Measurements from ENCODE around the gene FOSB.

Gene FOSB

DNA sequence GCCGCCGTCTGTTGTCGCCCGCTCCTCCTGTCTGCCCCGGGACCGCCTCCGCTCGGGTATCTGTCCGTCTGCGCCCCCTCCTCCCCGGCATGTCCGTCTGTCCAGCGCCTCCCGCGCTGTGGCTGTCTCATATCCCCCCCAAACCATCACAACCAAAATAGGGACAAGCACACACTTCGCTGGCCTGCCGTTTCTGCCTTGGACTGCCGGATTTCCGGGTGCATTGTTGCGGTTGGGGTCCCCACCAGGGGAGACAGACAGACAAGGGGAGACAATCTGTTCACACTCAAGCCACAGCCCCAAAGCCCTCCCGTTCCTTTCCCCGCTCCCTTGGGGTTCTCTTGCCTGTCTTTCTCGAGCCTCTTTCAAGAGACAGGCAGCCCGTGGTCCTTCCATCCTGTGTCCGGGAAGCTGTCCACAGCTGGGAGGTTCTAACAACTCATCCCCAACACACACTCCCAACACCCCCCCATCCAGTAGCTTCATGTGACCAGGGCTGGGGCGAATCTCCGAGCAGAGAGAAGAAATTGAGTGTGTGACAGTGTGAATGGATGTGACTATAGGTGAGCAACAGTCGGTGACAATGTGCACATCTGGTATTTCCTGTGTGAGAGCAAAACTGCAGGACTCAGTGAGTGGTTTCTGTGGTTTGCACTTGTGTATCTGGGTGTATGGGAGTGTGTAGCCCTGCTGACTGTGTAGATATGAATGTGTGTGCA is 16.5 kb upstream of the FOSB start:
- H3K9me3 ChIP-seq (ENCODE audit: control insufficient read depth, insufficient read depth, low read length): no peaks in the 10 kb centered on the region
- H3K27me3 ChIP-seq (ENCODE audit: control insufficient read depth, insufficient read depth, low read length): peaks cover 2% of the 10 kb centered on the region; the same call in 1 of the 2 replicates
- no peak overlapping the region for H3K27ac ChIP-seq (ENCODE audit: low read length)
- DNase-seq (ENCODE audit: low read depth, low spot score): no peak
- no CpG with 5 or more reads among the region's 28 CpGs for WGBS (ENCODE audit: insufficient coverage, insufficient read length)
- H3K4me1 ChIP-seq (ENCODE audit: control insufficient read depth, insufficient read depth, low read length): peaks cover 7% of the 10 kb centered on the region; the same call in 1 of the 2 replicates
- H3K36me3 ChIP-seq (ENCODE audit: control insufficient read depth, insufficient read depth, low read length): no peaks in the 10 kb centered on the region
- H3K4me3 ChIP-seq (ENCODE audit: low read length): peak overlapping the region; percentile 37; the same call in 1 of the 2 replicates

GRCh38 chr19:45451850-45452387 is 15.9 kb upstream of the FOSB start:
- peaks cover 7% of the 10 kb centered on the region; the same call in 1 of the 2 replicates for H3K4me1 ChIP-seq (ENCODE audit: control insufficient read depth, insufficient read depth, low read length)
- DNase-seq (ENCODE audit: low read depth, low spot score): no peak
- no peak overlapping the region for H3K4me3 ChIP-seq (ENCODE audit: low read length)
- no peak overlapping the region for H3K27ac ChIP-seq (ENCODE audit: low read length)
- H3K9me3 ChIP-seq (ENCODE audit: control insufficient read depth, insufficient read depth, low read length): no peaks in the 10 kb centered on the region
- H3K36me3 ChIP-seq (ENCODE audit: control insufficient read depth, insufficient read depth, low read length): no peaks in the 10 kb centered on the region
- H3K27me3 ChIP-seq (ENCODE audit: control insufficient read depth, insufficient read depth, low read length): peaks cover 2% of the 10 kb centered on the region; the same call in 1 of the 2 replicates
- no CpG with 5 or more reads among the region's 12 CpGs for WGBS (ENCODE audit: insufficient coverage, insufficient read length)

GRCh38 chr19:45455707-45456499 is 11.9 kb upstream of the FOSB start:
- Histone ChIP-seq H3K36me3 (ENCODE audit: control insufficient read depth, insufficient read depth, low read length) (no peaks in the 10 kb centered on the region), H3K4me1 (ENCODE audit: control insufficient read depth, insufficient read depth, low read length) (peaks cover 7% of the 10 kb centered on the region; the same call in 1 of the 2 replicates), H3K9me3 (ENCODE audit: control insufficient read depth, insufficient read depth, low read length) (no peaks in the 10 kb centered on the region), H3K27me3 (ENCODE audit: control insufficient read depth, insufficient read depth, low read length) (peaks cover 2% of the 10 kb centered on the region; the same call in 1 of the 2 replicates), H3K4me3 (ENCODE audit: low read length) (no peak overlapping the region), H3K27ac (ENCODE audit: low read length) (no peak overlapping the region)
- no peak for DNase-seq (ENCODE audit: low read depth, low spot score)
- no CpG with 5 or more reads among the region's 27 CpGs for WGBS (ENCODE audit: insufficient coverage, insufficient read length)

DNA sequence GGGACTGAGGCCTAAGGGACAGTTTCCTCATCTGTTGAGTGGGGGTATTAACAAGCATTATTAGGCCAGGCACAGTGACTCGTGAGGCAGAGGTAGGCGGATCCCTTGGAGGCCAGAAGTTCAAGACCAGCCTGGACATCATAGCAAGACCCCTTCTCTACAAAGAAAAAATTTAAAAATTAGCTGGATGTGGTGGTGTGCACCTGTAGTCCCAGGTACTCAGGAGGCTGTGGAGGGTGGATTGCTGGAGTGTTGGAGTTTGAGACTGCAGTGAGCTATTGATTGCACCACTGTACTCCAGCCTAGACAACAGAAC is 11.3 kb upstream of the FOSB start:
- H3K36me3 ChIP-seq (ENCODE audit: control insufficient read depth, insufficient read depth, low read length): no peaks in the 10 kb centered on the region
- WGBS (ENCODE audit: insufficient coverage, insufficient read length): no CpG with 5 or more reads among the region's 2 CpGs
- H3K4me3 ChIP-seq (ENCODE audit: low read length): no peak overlapping the region
- H3K4me1 ChIP-seq (ENCODE audit: control insufficient read depth, insufficient read depth, low read length): peaks cover 5% of the 10 kb centered on the region; the same call in 1 of the 2 replicates
- H3K27ac ChIP-seq (ENCODE audit: low read length): no peak overlapping the region
- H3K27me3 ChIP-seq (ENCODE audit: control insufficient read depth, insufficient read depth, low read length): peaks cover 2% of the 10 kb centered on the region; the same call in 1 of the 2 replicates
- no peak for DNase-seq (ENCODE audit: low read depth, low spot score)
- H3K9me3 ChIP-seq (ENCODE audit: control insufficient read depth, insufficient read depth, low read length): no peaks in the 10 kb centered on the region

- peaks cover 5% of the 10 kb centered on the region; the same call in 1 of the 2 replicates for H3K4me1 ChIP-seq (ENCODE audit: control insufficient read depth, insufficient read depth, low read length)
- H3K27ac ChIP-seq (ENCODE audit: low read length): no peak overlapping the region
- no peaks in the 10 kb centered on the region for H3K36me3 ChIP-seq (ENCODE audit: control insufficient read depth, insufficient read depth, low read length)
- no peak overlapping the region for H3K4me3 ChIP-seq (ENCODE audit: low read length)
- no peaks in the 10 kb centered on the region for H3K27me3 ChIP-seq (ENCODE audit: control insufficient read depth, insufficient read depth, low read length)
- no peak for DNase-seq (ENCODE audit: low read depth, low spot score)
- H3K9me3 ChIP-seq (ENCODE audit: control insufficient read depth, insufficient read depth, low read length): no peaks in the 10 kb centered on the region
Observed at GRCh38 chr19:45457776-45458175, 10.0 kb upstream of the FOSB start.

DNA sequence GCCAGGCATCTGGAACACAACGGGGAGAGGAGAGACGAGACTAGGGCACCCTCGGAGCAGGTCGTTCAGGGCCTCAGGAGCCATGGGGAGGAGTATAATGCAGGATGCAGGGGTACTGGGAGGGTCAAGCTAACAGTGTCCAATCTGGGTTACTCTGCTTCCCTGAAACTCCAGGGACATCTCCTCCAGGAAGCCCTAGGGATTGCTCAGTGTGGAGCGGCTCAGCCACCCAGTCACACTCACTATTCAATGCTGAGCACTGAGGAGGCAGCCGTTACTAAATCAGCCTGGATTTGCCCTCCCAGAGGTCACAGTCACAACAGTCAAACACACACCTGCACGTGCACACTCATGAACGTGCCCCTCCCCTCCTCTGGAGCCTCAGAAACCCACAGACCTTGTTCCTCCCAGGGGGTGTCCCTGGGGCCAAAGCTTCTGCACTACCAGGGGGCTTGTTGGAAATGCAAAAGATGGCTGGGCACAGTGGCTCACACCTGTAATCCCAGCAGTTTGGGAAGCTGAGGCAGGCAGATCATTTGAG is 6.9 kb upstream of the FOSB start:
- no CpG with 5 or more reads among the region's 8 CpGs for WGBS (ENCODE audit: insufficient coverage, insufficient read length)
- no peaks in the 10 kb centered on the region for H3K36me3 ChIP-seq (ENCODE audit: control insufficient read depth, insufficient read depth, low read length)
- H3K9me3 ChIP-seq (ENCODE audit: control insufficient read depth, insufficient read depth, low read length): no peaks in the 10 kb centered on the region
- DNase-seq (ENCODE audit: low read depth, low spot score): no peak
- H3K4me3 ChIP-seq (ENCODE audit: low read length): no peak overlapping the region
- H3K27ac ChIP-seq (ENCODE audit: low read length): no peak overlapping the region
- no peaks in the 10 kb centered on the region for H3K27me3 ChIP-seq (ENCODE audit: control insufficient read depth, insufficient read depth, low read length)
- H3K4me1 ChIP-seq (ENCODE audit: control insufficient read depth, insufficient read depth, low read length): peaks cover 4% of the 10 kb centered on the region; the same call in 1 of the 2 replicates

DNA sequence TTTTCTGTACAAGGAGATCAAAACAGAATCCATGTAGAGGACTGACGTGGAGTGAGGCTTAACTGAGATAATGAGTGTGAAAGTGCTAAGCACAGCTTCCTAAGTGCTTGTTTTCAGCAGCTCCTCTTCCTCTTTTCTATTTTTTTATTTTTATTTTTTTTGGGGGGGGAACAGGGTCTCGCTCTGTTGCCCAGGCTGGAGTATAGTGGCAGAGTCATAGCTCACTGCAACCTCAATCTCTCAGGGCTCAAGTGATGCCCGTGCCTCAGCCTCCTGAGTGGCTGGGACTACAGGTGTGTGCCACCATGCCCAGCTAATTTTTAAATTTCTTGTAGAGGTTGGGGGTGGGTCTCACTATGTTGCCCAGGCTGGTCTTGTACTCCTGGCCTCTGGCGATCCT is 5.6 kb upstream of the FOSB start:
- Histone ChIP-seq H3K4me1 (ENCODE audit: control insufficient read depth, insufficient read depth, low read length) (no peaks in the 10 kb centered on the region), H3K4me3 (ENCODE audit: low read length) (no peak overlapping the region), H3K36me3 (ENCODE audit: control insufficient read depth, insufficient read depth, low read length) (no peaks in the 10 kb centered on the region), H3K9me3 (ENCODE audit: control insufficient read depth, insufficient read depth, low read length) (no peaks in the 10 kb centered on the region), H3K27me3 (ENCODE audit: control insufficient read depth, insufficient read depth, low read length) (no peaks in the 10 kb centered on the region), H3K27ac (ENCODE audit: low read length) (no peak overlapping the region)
- WGBS (ENCODE audit: insufficient coverage, insufficient read length): no CpG with 5 or more reads among the region's 4 CpGs
- no peak for DNase-seq (ENCODE audit: low read depth, low spot score)

GRCh38 chr19:45463241-45463640 is 4.6 kb upstream of the FOSB start:
- DNase-seq (ENCODE audit: low read depth, low spot score): no peak
- H3K4me1 ChIP-seq (ENCODE audit: control insufficient read depth, insufficient read depth, low read length): no peaks in the 10 kb centered on the region
- no peaks in the 10 kb centered on the region for H3K36me3 ChIP-seq (ENCODE audit: control insufficient read depth, insufficient read depth, low read length)
- H3K27ac ChIP-seq (ENCODE audit: low read length): no peak overlapping the region
- no peaks in the 10 kb centered on the region for H3K9me3 ChIP-seq (ENCODE audit: control insufficient read depth, insufficient read depth, low read length)
- WGBS (ENCODE audit: insufficient coverage, insufficient read length): no CpG with 5 or more reads among the region's 4 CpGs
- H3K27me3 ChIP-seq (ENCODE audit: control insufficient read depth, insufficient read depth, low read length): no peaks in the 10 kb centered on the region
- H3K4me3 ChIP-seq (ENCODE audit: low read length): no peak overlapping the region

GRCh38 chr19:45464274-45464673 is 3.5 kb upstream of the FOSB start:
- Histone ChIP-seq H3K27me3 (ENCODE audit: control insufficient read depth, insufficient read depth, low read length) (no peaks in the 10 kb centered on the region), H3K36me3 (ENCODE audit: control insufficient read depth, insufficient read depth, low read length) (no peaks in the 10 kb centered on the region), H3K4me1 (ENCODE audit: control insufficient read depth, insufficient read depth, low read length) (no peaks in the 10 kb centered on the region), H3K27ac (ENCODE audit: low read length) (no peak overlapping the region), H3K9me3 (ENCODE audit: control insufficient read depth, insufficient read depth, low read length) (no peaks in the 10 kb centered on the region), H3K4me3 (ENCODE audit: low read length) (no peak overlapping the region)
- no CpG with 5 or more reads among the region's 2 CpGs for WGBS (ENCODE audit: insufficient coverage, insufficient read length)
- DNase-seq (ENCODE audit: low read depth, low spot score): no peak

DNA sequence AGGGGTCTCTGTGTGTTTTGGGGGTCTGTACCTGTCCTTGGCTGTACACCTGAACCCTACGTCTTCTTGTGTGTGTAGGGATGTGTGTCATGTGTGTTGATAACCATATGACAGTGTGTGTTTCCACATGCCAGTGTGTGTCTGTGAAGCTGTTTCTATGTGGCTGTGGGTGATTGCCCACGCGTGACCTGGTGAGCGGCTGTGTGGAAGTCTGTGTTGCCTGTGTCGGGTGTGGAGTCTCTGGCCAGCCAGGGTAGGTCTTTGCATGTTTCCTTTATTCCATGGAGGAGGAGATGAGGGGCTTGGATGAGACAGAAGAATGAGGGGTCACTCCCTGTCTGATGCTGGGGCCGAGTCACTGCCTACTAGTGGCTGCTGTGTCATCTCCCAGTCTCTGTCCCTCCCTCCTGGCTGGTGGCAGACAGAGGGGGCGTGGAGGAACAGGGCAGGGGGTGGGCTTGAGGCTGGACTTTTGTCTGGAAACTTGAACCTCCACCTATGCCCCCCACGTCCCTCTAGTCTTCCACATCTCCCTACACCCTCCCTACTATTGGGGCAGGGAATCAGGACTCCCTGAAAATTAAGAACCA is 2.8 kb upstream of the FOSB start:
- no peaks in the 10 kb centered on the region for H3K9me3 ChIP-seq (ENCODE audit: control insufficient read depth, insufficient read depth, low read length)
- no peak for DNase-seq (ENCODE audit: low read depth, low spot score)
- H3K4me3 ChIP-seq (ENCODE audit: low read length): no peak overlapping the region
- H3K36me3 ChIP-seq (ENCODE audit: control insufficient read depth, insufficient read depth, low read length): no peaks in the 10 kb centered on the region
- H3K27ac ChIP-seq (ENCODE audit: low read length): no peak overlapping the region
- H3K27me3 ChIP-seq (ENCODE audit: control insufficient read depth, insufficient read depth, low read length): no peaks in the 10 kb centered on the region
- whole genome bisulfite sequencing (ENCODE audit: insufficient coverage, insufficient read length): no CpG with 5 or more reads among the region's 8 CpGs
- H3K4me1 ChIP-seq (ENCODE audit: control insufficient read depth, insufficient read depth, low read length): no peaks in the 10 kb centered on the region
